GM21619 (cell line): ENCODE results near the gene CTDP1.

ENCODE experiments used
- ATAC-seq: cut with Tn5 transposase; IDR thresholded peaks from one replicate; pipeline ENCODE4 v1.9.1; 2021; ENCODE audit not compliant: unreplicated experiment

Gene CTDP1

DNA sequence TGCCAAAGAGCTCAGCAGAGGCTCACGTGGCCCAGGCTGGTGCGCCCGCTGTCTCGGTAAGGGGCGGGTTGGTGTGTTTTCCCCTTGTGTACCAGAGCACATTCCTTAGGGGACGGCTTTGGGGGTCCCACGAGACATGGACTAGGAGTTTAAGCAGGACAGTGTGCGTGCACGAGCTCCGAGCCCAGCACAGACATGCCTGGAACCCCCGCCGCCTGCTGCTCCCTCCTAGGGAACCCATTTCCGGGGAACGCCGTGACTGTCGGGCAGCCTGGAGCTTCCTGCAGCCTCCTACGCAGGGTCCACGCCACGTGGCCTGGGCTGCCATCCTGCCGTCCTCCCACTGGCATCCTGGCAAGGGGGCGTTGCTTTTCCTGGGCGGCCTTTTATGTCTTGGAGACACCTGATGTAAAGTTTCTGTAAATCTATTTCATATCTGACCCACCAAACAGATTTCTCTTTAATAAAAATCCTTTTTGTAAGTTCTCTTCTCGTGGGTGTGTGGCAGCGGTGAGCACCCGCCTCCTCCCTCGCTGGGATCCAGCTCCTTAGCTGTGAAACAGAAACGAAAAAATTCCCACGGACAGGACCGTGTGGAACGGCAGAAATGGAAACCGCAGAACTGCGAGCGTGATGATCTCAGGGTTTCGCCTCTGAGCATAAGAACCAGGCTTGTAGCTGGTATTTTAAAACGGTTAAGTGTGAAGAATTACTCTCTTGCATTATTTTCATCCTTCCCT lies 74.6 kb downstream of the CTDP1 start:
- no peak for ATAC-seq

DNA sequence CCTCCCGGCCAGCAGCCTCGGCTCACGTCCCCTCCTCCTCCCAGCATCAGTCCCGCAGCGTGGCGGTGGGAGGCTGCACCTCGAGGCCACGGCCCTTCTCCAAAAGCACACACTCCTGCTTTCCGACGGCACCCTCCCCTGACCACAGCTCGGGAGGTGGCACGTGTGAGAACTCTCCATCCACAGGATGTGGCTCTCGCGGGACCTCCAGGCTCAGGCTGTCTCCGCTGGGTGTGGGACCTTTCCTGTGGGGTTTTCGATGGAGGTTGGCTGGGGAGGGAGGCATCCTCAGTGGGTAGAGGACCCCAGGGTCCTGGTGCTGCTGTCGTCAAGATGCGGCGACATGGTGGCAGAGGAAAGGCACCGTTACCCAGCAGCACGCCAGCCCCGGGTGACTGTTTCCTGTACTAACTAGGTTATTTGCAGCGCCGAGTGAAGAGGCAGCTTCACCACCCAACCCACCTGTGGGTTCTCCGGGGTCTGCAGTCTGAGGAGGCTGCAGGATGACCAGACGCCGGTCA lies 75.3 kb downstream of the CTDP1 start:
- no peak for ATAC-seq

DNA sequence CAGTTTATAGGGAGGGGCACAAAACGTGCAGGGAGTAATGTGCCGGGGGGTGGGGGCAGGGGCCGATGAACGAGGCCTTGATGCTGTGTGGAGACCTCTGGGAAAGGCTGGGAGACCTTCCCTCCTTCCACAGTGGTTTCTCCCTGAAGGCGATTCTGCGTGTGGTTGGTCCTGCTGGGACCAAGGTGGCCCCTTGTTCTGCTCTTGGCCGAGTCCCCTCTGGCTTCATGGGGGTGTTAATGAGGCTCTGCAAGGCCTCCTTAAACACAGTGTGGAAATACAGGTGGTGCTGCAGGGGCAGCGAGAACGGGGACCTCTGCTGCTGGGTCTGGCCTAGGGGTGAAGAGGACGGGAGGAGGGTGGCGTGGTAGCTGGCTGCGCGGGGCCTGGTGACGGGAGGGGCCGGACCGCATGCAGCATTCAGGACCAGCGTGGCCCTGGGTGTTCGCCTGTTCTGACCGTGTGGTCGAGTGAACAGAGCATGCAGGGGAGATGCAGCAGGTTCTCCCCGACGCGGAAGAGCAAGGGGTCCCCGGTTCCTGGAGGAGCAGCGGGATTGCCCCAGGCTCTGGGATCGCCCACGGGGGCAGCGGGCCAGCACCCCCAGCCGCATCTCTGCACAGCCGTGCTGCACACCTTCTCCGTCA lies 76.0 kb downstream of the CTDP1 start:
- no peak for ATAC-seq

DNA sequence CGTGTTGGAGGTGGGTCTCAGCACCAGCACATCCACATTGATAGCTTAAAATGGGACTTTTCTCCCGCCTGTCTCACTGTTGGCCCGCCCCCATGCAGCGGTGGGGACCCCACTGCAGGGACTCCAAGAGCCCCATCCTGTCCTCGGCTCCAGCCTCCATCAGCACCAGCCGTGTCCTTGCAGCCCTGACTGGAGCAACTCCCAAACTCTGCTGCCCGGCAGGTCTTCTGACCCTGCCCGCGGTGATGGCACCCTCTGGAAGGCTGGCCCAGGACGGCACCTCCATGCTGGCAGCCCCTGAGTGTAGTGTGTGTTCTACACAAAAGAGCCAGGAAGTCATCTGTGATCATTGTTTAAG lies 76.5 kb downstream of the CTDP1 start:
- ATAC-seq, result no peak

DNA sequence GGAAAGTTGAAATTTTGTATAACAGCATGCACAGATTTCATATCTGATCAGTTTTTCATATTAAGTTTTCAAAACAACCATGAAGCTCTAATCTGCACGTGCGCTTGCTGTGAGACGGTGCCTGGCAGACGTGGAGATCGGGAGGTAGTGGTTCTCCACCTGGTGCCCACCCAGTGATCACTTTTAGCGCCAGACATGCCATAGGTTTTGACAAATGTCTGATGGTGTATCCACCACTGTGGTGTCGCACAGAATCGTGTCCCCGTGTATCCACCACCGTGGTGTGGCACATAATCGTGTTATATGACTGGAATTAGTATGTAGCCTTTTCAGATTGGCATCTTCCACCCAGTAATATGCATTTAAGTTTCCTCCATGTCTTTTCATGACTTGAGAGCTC lies 77.2 kb downstream of the CTDP1 start:
- no peak for ATAC-seq

DNA sequence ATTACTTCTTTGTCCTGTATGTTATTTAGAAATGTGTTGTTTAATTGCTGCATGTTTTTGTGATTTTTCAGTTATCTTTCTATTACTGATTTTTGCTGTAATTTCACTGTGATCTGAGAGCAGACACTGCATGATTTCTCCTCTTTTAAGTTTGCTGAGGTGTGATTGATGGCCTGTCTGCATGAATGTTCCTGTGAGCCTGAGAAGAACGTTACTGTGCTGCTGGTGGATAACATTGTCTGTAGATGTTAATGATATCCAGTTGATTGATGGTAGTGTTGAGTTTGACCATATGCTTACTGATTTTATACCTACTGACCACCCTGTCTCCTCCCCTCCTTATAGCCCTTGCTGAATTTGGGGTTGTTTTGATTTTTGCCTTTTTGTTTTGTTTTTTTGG lies 80.7 kb downstream of the CTDP1 start:
- ATAC-seq, result no peak

DNA sequence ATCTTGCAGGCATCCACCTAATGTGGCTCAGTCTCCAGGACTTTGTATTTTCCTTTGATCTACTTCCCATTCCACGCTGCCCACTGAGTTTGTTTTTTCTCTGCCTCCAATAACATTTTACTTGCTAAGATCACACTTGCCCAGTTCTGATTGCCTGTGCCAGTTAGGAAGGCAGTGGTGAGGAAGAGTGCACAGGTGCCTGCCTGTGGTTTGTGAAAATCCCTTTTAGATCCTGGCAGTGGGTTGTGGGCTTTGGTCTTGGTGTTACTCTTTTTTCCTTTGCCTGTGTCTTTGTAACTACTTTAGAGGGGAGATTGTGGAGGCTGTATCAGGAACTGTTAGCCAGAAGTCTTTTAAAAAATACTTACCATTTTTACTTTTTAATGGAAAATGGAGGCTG lies 81.3 kb downstream of the CTDP1 start:
- no peak for ATAC-seq

DNA sequence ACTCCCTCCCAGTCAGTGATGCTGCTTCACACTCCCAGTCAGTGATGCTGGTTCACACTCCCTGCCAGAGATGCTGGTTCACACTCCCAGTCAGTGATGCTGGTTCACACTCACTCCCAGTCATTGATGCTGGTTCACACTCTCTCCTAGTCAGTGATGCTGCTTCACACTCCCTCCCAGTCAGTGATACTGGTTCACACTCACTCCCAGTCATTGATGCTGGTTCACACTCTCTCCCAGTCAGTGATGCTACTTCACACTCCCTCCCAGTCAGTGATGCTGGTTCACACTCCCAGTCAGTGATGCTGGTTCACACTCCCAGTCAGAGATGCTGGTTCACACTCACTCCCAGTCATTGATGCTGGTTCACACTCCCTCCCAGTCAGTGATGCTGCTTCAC lies 83.8 kb downstream of the CTDP1 start:
- no peak for ATAC-seq

DNA sequence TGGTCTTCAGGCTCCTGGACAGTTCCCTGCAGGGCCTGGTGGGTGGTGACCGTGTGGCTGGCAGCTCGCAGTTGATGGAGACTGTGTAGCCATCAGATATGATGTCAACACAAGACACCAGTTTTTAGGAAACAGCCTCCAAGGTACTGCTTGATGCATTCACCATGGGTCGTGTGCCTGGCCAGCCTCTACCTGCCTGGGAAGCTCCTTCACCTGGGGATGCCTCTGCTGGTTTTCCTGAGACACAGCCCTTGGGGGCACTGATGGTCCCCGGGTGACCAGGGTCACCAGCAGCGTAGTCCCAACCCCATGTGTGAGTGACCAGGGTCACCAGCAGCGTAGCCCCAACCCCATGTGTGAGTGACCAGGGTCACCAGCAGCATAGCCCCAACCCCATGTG lies 84.5 kb downstream of the CTDP1 start:
- ATAC-seq, result no peak

DNA sequence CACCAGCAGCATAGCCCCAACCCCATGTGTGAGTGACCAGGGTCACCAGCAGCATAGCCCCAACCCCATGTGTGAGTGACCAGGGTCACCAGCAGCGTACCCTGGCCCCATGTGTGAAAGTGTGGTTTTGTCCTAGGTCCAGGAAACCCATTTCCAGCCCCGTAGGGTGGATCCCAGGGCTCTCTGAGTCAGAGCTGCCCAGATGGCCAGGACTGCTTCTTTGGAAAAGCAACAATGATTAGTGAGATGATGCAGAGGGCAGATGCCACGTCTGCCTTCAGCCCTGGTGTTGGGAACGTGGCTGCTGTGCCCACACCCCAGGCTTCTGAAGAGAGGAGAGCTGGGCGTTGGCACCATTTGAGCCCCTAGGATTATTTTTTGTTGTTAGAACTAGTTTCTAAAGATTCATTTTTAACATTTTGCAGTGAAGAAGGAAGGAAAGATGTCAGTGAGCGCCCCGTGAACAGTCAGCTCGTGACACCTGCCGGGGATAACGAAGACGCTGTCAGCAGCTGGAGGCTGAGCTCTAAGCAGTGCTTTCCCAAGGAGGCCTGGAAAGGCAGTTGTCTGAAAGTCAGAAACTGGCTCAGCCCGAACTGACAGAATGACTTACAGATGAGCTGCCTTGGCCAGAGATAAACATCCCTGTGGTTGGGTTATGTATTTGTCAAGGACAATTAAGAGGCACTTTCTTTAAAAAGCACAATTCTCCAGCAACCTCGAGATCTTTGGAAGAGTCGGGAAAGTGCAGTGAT lies 86.1 kb downstream of the CTDP1 start:
- ATAC-seq, result no peak

DNA sequence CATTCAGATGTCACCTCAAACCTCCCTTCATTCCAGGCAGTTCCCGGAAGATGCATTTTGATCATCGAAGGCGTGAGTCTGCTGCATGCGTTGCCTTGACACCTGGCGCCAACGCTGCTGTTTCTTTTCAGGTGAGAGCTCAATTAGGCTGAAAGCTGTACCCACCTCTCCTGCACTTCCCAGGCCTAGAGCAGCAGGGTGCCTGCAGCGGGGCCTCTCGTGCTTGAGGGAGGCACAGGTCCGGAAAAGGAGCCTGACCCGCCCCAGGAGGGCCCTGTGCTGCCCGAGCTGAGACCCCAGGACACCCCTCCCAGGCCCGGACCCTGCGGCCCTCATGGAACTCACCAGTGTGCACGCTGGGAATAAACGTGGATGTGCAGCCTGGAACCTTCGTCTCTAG lies 86.7 kb downstream of the CTDP1 start:
- no peak for ATAC-seq

DNA sequence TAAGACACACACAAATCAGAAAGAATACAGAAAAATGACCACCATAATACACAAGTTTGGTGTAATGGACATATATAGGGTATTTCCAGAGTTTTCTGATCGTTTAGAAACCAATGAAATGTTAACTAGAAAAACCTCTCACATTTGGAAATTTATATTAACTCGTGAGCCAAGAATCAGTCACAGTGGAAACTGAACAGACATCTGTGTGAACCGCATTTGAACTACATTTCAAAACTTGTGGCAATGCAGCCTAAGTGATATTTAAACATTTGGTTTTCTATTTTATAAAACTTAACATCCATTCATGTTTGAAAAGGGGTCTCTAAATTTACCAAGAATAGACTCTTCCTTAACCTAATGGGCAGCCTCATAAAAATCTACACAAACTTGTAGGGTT lies 89.1 kb downstream of the CTDP1 start:
- ATAC-seq, result no peak

DNA sequence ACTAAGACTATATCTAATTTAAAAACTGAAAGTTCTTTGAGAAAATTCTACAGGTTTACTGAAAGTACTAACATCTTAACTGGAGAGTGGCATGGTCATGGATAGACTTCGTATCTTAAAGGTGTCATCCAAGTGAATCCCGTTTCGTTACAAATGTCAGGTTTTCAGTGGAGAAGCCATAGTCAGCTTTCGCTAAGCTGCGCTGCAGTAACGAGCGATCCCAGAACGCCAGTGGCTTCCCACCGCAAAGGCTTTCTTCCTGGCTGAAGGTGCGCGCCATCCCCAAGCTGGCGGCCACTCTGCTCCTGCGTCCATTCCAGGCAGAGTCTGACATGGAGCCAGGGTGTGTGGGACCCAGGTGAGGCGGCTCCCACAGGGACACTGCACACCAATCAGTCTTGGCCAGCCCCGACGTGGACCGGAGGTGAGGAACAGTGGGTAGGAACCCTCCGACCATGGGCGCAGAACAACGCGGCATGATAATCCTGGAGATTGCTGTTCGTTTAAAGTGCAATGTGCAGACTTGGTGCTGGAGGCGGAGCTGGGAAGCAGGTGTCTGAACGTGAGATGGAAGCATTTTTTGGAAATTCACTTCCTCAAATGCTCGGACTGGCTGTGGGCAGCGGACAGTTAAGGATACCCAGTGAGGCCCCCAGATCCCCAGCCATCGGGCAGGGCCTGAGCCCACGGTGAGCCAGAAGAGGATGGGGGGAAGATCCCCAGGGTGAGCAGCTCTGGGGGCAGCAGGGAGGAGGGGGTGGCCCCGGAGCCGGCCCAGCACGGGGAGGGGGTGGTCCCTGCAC lies 90.3 kb downstream of the CTDP1 start:
- ATAC-seq, result no peak

DNA sequence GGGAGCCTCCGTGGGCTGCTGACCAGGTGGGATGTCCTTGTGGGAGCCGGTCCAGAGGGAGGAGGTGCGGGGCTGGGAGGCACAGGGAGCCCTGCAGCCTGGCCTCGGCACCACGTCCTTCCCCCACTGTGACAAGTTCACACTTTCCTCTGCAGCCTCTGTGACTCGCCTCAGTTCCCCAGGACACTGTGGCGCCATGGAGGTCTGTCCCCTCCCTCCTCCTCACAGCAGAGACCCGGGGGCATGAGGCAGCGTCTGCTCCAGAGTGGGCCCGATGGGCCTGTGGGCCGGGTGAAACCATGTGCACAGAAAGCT lies 90.9 kb downstream of the CTDP1 start:
- ATAC-seq, result no peak

DNA sequence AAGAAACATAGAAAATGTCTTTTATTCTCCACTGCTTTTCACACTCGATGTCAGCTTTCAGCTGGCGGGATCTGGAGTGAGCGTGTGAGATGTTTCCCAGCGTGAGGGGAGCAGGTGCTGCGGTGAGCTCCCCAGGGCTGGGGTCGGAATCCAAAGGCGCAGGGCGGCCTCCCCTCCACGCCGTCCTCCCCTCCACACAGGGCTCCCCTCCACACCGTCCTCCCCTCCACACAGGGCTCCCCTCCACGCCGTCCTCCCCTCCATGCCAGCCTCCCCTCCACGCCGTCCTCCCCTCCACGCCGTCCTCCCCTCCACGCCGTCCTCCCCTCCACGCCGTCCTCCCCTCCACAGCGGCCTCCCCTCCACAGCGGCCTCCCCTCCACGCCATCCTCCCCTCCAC lies 91.2 kb downstream of the CTDP1 start:
- no peak for ATAC-seq

DNA sequence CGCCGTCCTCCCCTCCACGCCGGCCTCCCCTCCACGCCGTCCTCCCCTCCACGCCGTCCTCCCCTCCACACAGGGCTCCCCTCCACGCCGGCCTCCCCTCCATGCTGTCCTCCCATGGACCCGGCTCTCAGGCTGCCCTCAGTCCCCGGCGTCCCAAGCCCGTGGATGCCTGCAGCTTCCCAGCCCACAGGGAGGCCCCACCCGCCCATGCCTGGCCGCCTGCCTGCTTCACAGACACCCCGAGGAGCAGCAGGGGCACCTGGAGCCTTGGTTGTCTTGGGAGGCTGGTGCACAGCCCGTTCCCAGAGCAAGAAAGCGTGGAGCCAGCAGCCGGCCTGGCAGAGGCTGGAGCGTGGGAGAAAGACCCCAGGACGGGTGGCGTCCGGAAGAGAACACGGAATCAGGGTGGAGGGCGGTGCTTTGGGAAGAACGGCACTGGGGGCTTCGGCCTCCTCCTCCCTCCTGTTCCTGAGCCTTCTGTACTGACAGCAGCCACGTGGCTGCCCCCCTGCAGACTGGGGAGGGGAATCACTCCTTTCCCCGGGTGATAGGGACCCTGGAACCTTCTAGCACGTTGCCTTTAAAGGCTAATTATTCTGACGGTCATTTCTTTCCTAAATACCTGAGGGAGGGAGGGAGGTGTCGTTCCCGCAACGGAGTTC lies 92.0 kb downstream of the CTDP1 start:
- no peak for ATAC-seq

DNA sequence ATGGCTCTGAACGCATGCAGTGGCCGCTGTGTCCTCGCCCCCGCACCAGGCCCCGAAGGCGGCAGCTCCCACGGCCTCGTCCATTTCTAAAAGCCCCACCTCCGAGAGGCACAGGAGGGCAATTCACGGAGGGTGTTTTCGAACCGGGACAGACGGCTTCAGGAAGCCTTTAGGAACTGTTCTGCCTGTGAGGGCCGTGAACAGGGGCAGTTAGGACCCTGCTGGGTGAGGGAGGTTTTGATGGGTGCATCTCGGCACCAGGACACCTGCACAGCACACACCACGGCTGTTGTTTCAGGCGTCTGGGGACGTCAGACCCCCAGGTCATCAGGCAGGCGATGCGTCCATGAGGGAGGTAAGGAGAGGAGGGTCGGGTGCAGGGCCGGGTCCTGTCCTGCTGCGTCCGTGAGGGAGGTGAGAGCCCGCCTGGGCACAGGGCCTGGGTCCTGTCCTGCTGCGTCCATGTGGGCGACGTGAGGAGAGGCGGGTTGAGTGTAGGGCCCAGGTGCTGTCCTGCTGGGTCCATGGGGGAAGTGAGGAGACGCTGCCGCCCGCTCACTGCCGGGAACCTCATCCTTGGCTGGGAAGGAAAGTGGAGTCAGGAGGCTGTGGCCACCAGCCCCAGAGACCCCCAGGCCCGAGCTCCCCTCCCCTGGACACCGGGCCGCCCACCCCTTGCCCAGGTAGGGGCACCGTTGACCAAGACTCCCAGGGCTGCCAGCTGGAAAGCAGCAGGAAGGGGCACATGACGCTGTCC lies 92.7 kb downstream of the CTDP1 start:
- no peak for ATAC-seq

DNA sequence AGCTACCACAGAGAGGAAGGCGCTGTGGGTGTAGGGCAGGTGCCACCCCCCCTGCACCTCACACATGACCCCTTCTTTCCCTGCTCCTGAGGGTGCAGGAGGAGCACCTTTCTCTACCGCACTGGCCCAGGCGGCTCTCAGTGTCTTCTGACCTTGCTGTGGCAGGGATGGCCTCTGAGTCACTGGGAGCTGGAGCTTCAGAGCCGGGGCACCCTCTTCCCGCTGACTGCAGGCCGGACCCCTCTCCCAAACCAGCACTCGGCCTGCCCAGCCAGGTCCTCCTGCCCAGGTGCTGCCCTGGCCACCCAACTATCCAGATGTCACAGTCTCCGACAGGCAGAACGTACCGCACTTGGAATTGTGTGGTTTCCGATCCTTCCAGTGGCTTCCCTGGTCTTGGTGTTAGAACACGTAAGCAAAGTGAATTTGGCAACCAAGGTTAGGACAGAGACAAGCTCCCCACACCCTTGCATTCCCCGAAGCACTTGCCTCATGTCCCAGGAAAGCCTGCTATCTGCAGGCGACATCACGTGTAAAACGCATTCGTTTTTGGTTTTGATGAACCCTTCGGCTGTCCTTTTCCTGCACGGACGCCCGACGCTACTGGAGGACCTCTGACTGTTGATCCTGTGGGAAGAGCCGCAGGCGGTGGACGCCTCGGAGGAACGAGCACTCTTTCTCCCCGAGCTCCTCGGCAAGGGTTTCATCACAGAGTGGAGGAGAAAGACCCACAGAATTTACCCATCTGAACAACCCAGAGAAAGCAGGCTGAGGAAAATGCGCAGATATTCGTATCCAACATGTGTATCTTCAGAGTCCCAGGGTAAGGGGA lies 93.5 kb downstream of the CTDP1 start:
- no peak for ATAC-seq

DNA sequence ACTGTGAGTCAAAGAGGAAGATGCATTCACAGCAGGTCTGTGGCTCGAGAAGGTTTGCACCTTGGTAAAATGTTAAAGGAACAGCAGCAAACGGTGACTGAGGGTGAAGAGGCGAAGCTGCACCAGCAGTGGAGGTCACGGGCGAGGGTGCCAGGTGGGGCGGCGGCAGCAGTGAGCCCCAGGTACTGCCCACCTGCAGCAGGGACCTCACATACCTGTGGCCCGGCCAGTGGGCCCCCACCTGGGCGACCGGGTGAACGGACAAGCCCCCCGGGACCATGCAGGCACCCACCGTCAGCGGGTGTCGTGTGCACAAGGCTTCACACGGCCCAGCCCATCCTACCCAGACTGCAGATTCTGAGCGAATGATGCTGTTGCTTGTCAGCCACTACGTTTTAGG lies 94.5 kb downstream of the CTDP1 start:
- ATAC-seq, result no peak
